HL-60/S4 treated with phorbol 12-myristate 13-acetate at 8.2 ng/mL for 4 days and 3 days (cell line): Measurements from ENCODE around the gene CLTB.
"Not testable (repeated sequence)": the region's sequence is repeated elsewhere in the genome, so short reads cannot be mapped to it uniquely, and the experiment has no call there.

ENCODE experiments used
- in situ Hi-C: fragments of 300-500 bp; cut with MboI; formaldehyde crosslinking; loops from 2 replicates; pipeline ENCODE4 v1.15.0; 2022; ENCODE audit warnings: low sequenced_read_pairs

CLTB gene

GRCh38 chr5:176429972-176430371 is 13.6 kb upstream of the CLTB start:
- in situ Hi-C loops = no loop called here

GRCh38 chr5:176427971-176428370 is 11.6 kb upstream of the CLTB start:
- in situ Hi-C loops = no loop called here

- in situ Hi-C loops = no loop called here
Measured at GRCh38 chr5:176426876-176427275, 10.5 kb upstream of the CLTB start.

GRCh38 chr5:176425791-176426190 is 9.5 kb upstream of the CLTB start:
- in situ Hi-C loops = no loop called here

GRCh38 chr5:176425138-176425537 is 8.8 kb upstream of the CLTB start:
- in situ Hi-C loops = no loop called here

GRCh38 chr5:176424181-176424580 is 7.8 kb upstream of the CLTB start:
- in situ Hi-C loops = no loop called here

- in situ Hi-C loops = no loop called here
Measured at GRCh38 chr5:176420972-176421544, 4.7 kb upstream of the CLTB start.

- in situ Hi-C loops = no loop called here
Measured at GRCh38 chr5:176420086-176420485, 3.7 kb upstream of the CLTB start.

- in situ Hi-C loops = no loop called here
Measured at GRCh38 chr5:176418251-176418650, 1.9 kb upstream of the CLTB start.

GRCh38 chr5:176416965-176417364 is 626 bp upstream of the CLTB start:
- in situ Hi-C loops = no loop called here

- in situ Hi-C loops = no loop called here
Measured at GRCh38 chr5:176415240-176415951, 943 bp downstream of the CLTB start.

- in situ Hi-C loops = no loop called here
Measured at GRCh38 chr5:176414704-176415103, 1.6 kb downstream of the CLTB start.

- in situ Hi-C loops = no loop called here
Measured at GRCh38 chr5:176413709-176414191, 2.6 kb downstream of the CLTB start.

GRCh38 chr5:176413255-176413565 is 3.1 kb downstream of the CLTB start:
- in situ Hi-C loops = no loop called here

GRCh38 chr5:176412517-176413254 is 3.7 kb downstream of the CLTB start:
- in situ Hi-C loops = no loop called here

GRCh38 chr5:176410486-176411180 is 5.7 kb downstream of the CLTB start:
- in situ Hi-C loops = no loop called here

- in situ Hi-C loops = no loop called here
Measured at GRCh38 chr5:176409765-176410164, 6.6 kb downstream of the CLTB start.

- in situ Hi-C loops = no loop called here
Measured at GRCh38 chr5:176408590-176408989, 7.7 kb downstream of the CLTB start.

- in situ Hi-C loops = not testable (repeated sequence)
Measured at GRCh38 chr5:176408252-176408573, 8.1 kb downstream of the CLTB start.

GRCh38 chr5:176407456-176408251 is 8.7 kb downstream of the CLTB start:
- in situ Hi-C loops = no loop called here
